HepG2 (cell line): ENCODE measurements around the gene RIMOC1. TPM values are rescaled to one million over a fixed set of nuclear protein-coding genes. Genes with fewer than 3 reads are reported as not detected.

Experiments used
- AHR ChIP-seq: IDR thresholded peaks from 2 replicates; pipeline ENCODE4 v1.6.1; 2018; ENCODE audit warnings: missing genetic modification reagents, missing compliant biosample characterization
- ARHGAP35 ChIP-seq: sonication (generic); formaldehyde crosslinking; IDR thresholded peaks from 2 replicates; pipeline ENCODE4 v1.9.0; 2022; ENCODE audit warnings: mild to moderate bottlenecking, inconsistent platforms, moderate library complexity, missing genetic modification reagents, borderline replicate concordance
- HDAC2 ChIP-seq: sonication (generic); formaldehyde crosslinking; IDR thresholded peaks from 2 replicates; pipeline ENCODE4 v1.4.0; 2020; ENCODE audit warnings: missing genetic modification reagents
- HES4 ChIP-seq: sonication (generic); formaldehyde crosslinking; IDR thresholded peaks from 2 replicates; pipeline ENCODE4 v1.9.0; 2021; ENCODE audit warnings: mild to moderate bottlenecking, missing genetic modification reagents, borderline replicate concordance
- HNRNPLL ChIP-seq: fragments of 200-400 bp; formaldehyde crosslinking; IDR thresholded peaks from 2 replicates; pipeline ENCODE4 v1.6.1; 2017; ENCODE audit warnings: mild to moderate bottlenecking, low read depth, low read length; ENCODE audit not compliant: poor library complexity, severe bottlenecking
- NKX3-1 ChIP-seq: sonication (generic); formaldehyde crosslinking; IDR thresholded peaks from 2 replicates; pipeline ENCODE4 v1.5.0; 2020; ENCODE audit warnings: missing genetic modification reagents
- PRDM15 ChIP-seq: sonication (generic); formaldehyde crosslinking; IDR thresholded peaks from 2 replicates; pipeline ENCODE4 v1.4.0; 2020; ENCODE audit warnings: missing genetic modification reagents
- SP2 ChIP-seq: sonication (generic); formaldehyde crosslinking; IDR thresholded peaks from 2 replicates; pipeline ENCODE4 v1.5.1; 2020; ENCODE audit warnings: mild to moderate bottlenecking, missing genetic modification reagents
- ZMYM2 ChIP-seq: sonication (generic); formaldehyde crosslinking; IDR thresholded peaks from 2 replicates; pipeline ENCODE4 v1.8.0; 2022; ENCODE audit warnings: mild to moderate bottlenecking, missing genetic modification reagents
- ZNF160 ChIP-seq: sonication (generic); formaldehyde crosslinking; IDR thresholded peaks from 2 replicates; pipeline ENCODE4 v1.8.0; 2022; ENCODE audit warnings: mild to moderate bottlenecking, inconsistent platforms, missing genetic modification reagents
- ZNF224 ChIP-seq: sonication (generic); formaldehyde crosslinking; IDR thresholded peaks from 2 replicates; pipeline ENCODE4 v1.5.0; 2020; ENCODE audit warnings: mild to moderate bottlenecking, missing genetic modification reagents
- ZNF598 ChIP-seq: sonication (generic); formaldehyde crosslinking; IDR thresholded peaks from 2 replicates; pipeline ENCODE4 v1.5.1; 2020; ENCODE audit warnings: mild to moderate bottlenecking, missing genetic modification reagents, borderline replicate concordance
- polyA plus RNA-seq, 8 experiments: library from polyadenylated mRNA; depleted of rRNA in 3 of 8; stranded (reverse) in 7 of 8; unstranded in 1 of 8; fragments of >200 nt; fragmentation: Illumina TruSeq in 4 of 8; extraction: Trizol in 4 of 8; gene quantifications; 2 replicates each; pipeline versions ENCODE4 v1.2.1 to v1.2.3, GENCODE V29; 2011 to 2016; ENCODE audit warnings: low read depth in 4 of 8, missing spikeins in 1 of 8, mixed read lengths in 1 of 8; ENCODE audit not compliant: insufficient read depth in 1 of 8
- total RNA-seq, 5 experiments: library from RNA; depleted of rRNA; stranded (reverse); fragments of >200 nt; fragmentation: Illumina TruSeq; extraction: Trizol; gene quantifications; 2 replicates each; pipeline ENCODE4 v1.2.3, GENCODE V29; 2016; ENCODE audit warnings: low read depth in 1 of 5
- TF ChIP-seq, protein P1 (sequence below), 2 experiments: IDR thresholded peaks; 2 replicates each; pipeline ENCODE4 v1.6.1; 2011 to 2012; ENCODE audit warnings: low read length in 2 of 2, borderline replicate concordance in 1 of 2, low read depth in 1 of 2, mild to moderate bottlenecking in 1 of 2, moderate library complexity in 1 of 2
- TF ChIP-seq, protein P2 (sequence below): sonication (generic); formaldehyde crosslinking; IDR thresholded peaks from 2 replicates; pipeline ENCODE4 v1.5.1; 2020; ENCODE audit warnings: mild to moderate bottlenecking, missing genetic modification reagents, moderate library complexity
- TF ChIP-seq, protein P3 (sequence below): IDR thresholded peaks from 2 replicates; pipeline ENCODE4 v1.6.1; 2016

The RIMOC1 gene
- total and polyA plus RNA-seq, 2 of the 13 experiments (the other 11 are each of a cell fraction or from before 2014, with no cell fraction given): 16.3 to 16.9 TPM

GRCh38 chr5:41924872-41925554 is 20.9 kb downstream of the RIMOC1 start, which contains the start of gene FBXO4 (continued):
- TF ChIP-seq PRDM15 (CRISPR knock-in tag) (peak; percentile 65; the same call in 1 of the 2 replicates), AHR (CRISPR knock-in tag) (peak; percentile 64; the same call in 1 of the 2 replicates), ZNF598 (CRISPR knock-in tag) (peak; percentile 61; the same call in 1 of the 2 replicates), HDAC2 (peak; percentile 95), NKX3-1 (CRISPR knock-in tag) (no peak), HNRNPLL (peak; percentile 78), ZNF160 (CRISPR knock-in tag) (peak; percentile 90), ARHGAP35 (CRISPR knock-in tag) (no peak; the same call in 1 of the 2 replicates), SP2 (peak; percentile 41; the same call in 1 of the 2 replicates), ZNF224 (CRISPR knock-in tag) (no peak), HES4 (CRISPR knock-in tag) (peak; percentile 56; the same call in 1 of the 2 replicates), ZMYM2 (CRISPR knock-in tag) (peak; percentile 84; the same call in 1 of the 2 replicates)
- TF ChIP-seq, protein P1, sequence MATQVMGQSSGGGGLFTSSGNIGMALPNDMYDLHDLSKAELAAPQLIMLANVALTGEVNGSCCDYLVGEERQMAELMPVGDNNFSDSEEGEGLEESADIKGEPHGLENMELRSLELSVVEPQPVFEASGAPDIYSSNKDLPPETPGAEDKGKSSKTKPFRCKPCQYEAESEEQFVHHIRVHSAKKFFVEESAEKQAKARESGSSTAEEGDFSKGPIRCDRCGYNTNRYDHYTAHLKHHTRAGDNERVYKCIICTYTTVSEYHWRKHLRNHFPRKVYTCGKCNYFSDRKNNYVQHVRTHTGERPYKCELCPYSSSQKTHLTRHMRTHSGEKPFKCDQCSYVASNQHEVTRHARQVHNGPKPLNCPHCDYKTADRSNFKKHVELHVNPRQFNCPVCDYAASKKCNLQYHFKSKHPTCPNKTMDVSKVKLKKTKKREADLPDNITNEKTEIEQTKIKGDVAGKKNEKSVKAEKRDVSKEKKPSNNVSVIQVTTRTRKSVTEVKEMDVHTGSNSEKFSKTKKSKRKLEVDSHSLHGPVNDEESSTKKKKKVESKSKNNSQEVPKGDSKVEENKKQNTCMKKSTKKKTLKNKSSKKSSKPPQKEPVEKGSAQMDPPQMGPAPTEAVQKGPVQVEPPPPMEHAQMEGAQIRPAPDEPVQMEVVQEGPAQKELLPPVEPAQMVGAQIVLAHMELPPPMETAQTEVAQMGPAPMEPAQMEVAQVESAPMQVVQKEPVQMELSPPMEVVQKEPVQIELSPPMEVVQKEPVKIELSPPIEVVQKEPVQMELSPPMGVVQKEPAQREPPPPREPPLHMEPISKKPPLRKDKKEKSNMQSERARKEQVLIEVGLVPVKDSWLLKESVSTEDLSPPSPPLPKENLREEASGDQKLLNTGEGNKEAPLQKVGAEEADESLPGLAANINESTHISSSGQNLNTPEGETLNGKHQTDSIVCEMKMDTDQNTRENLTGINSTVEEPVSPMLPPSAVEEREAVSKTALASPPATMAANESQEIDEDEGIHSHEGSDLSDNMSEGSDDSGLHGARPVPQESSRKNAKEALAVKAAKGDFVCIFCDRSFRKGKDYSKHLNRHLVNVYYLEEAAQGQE (IDR thresholded peaks at IDR 0.05; ENCODE audit: borderline replicate concordance in 1 of 2, low read depth in 1 of 2, low read length in 2 of 2): peak in 1 of 2 experiments; percentile 31; a peak in 1 of 4 replicates
- TF ChIP-seq, protein P2, sequence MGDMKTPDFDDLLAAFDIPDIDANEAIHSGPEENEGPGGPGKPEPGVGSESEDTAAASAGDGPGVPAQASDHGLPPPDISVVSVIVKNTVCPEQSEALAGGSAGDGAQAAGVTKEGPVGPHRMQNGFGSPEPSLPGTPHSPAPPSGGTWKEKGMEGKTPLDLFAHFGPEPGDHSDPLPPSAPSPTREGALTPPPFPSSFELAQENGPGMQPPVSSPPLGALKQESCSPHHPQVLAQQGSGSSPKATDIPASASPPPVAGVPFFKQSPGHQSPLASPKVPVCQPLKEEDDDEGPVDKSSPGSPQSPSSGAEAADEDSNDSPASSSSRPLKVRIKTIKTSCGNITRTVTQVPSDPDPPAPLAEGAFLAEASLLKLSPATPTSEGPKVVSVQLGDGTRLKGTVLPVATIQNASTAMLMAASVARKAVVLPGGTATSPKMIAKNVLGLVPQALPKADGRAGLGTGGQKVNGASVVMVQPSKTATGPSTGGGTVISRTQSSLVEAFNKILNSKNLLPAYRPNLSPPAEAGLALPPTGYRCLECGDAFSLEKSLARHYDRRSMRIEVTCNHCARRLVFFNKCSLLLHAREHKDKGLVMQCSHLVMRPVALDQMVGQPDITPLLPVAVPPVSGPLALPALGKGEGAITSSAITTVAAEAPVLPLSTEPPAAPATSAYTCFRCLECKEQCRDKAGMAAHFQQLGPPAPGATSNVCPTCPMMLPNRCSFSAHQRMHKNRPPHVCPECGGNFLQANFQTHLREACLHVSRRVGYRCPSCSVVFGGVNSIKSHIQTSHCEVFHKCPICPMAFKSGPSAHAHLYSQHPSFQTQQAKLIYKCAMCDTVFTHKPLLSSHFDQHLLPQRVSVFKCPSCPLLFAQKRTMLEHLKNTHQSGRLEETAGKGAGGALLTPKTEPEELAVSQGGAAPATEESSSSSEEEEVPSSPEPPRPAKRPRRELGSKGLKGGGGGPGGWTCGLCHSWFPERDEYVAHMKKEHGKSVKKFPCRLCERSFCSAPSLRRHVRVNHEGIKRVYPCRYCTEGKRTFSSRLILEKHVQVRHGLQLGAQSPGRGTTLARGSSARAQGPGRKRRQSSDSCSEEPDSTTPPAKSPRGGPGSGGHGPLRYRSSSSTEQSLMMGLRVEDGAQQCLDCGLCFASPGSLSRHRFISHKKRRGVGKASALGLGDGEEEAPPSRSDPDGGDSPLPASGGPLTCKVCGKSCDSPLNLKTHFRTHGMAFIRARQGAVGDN (CRISPR knock-in tag): peak; percentile 98
- TF ChIP-seq, protein P3, sequence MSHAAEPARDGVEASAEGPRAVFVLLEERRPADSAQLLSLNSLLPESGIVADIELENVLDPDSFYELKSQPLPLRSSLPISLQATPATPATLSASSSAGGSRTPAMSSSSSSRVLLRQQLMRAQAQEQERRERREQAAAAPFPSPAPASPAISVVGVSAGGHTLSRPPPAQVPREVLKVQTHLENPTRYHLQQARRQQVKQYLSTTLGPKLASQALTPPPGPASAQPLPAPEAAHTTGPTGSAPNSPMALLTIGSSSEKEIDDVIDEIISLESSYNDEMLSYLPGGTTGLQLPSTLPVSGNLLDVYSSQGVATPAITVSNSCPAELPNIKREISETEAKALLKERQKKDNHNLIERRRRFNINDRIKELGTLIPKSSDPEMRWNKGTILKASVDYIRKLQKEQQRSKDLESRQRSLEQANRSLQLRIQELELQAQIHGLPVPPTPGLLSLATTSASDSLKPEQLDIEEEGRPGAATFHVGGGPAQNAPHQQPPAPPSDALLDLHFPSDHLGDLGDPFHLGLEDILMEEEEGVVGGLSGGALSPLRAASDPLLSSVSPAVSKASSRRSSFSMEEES (CRISPR knock-in tag): no peak; the same call in 1 of the 2 replicates
